Measurements from ENCODE around the gene RPS21. TPM values are rescaled to one million over a fixed set of nuclear protein-coding genes. Genes with fewer than 3 reads are reported as not detected.

RPS21 gene
- total RNA-seq, result 1,000 to 10,000 TPM; 2,995 to 3,072 TPM

DNA sequence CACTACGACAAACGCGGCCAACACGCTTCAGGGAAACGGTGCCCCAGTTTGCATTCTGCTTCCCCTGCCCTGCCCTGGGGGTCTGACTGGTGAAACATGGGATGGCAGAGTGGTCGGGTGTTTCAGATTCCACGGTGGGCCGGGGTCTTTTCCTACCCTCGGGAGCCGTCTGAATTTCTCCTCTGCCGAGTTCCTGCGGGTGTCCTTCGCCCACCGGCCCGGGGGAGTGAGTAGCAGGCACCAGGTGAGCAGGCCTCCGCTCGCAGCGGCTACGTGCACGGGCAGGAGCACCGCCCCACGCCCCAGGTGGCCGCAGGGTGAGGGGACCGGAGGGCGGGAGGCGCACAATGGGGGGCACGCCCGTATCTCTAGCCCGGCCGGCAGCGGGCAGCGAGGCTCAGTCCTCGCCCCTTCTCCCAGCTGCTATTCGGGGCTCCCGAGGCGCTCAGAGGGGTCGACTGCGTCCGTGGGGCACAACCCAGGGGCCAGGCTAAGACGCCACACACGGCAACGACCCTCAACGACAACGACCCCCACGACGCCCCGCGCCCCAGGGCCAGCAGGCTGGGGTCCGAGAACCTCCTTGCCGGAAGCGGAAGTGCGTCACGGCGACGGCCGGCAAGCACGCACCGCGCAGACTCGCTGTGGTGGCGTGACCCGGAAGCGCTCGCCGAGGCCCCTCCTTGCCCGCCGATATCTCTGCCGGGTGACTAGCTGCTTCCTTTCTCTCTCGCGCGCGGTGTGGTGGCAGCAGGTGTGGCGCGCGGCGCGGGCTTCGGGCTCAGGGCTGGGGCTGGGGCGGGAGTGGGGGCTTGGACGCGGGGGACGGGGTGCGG is at the start of gene RPS21:
TSS of gene RPS21 (plus strand) at position 721 of the 836 bp plus-strand sequence. CDS start 236 bp downstream, outside the sequence.
- H3K4me3 Mint-ChIP-seq, result peak within 1 kb of the TSS; percentile 87
- intact Hi-C loops (cut with micrococcal nuclease), result loop anchor here (1.0 to 10.0 kb wide), 7 partner anchors 84 to 362 kb away; partner anchors contain the start of genes ADRM1, LSM14B and OSBPL2
- CTCF ChIA-PET, result interaction anchor here (0.6 to 0.9 kb wide), 2 partner anchors 86 to 257 kb away, joined by 4 to 6 read pairs; no protein-coding TSS in a partner anchor
- H3K36me3 Mint-ChIP-seq (ENCODE audit: low read depth), result peaks cover 45% of the 10 kb centered on the region
- H3K27me3 Mint-ChIP-seq (ENCODE audit: low read depth), result no peaks in the 10 kb centered on the region
- DNase-seq, result peak; percentile 94
- peaks cover 3% of the 10 kb centered on the region for H3K9me3 Mint-ChIP-seq
- peak within 1 kb of the TSS; percentile 76 for H3K27ac Mint-ChIP-seq
- peaks cover 51% of the 10 kb centered on the region for H3K4me1 Mint-ChIP-seq (ENCODE audit: low read depth)

DNA sequence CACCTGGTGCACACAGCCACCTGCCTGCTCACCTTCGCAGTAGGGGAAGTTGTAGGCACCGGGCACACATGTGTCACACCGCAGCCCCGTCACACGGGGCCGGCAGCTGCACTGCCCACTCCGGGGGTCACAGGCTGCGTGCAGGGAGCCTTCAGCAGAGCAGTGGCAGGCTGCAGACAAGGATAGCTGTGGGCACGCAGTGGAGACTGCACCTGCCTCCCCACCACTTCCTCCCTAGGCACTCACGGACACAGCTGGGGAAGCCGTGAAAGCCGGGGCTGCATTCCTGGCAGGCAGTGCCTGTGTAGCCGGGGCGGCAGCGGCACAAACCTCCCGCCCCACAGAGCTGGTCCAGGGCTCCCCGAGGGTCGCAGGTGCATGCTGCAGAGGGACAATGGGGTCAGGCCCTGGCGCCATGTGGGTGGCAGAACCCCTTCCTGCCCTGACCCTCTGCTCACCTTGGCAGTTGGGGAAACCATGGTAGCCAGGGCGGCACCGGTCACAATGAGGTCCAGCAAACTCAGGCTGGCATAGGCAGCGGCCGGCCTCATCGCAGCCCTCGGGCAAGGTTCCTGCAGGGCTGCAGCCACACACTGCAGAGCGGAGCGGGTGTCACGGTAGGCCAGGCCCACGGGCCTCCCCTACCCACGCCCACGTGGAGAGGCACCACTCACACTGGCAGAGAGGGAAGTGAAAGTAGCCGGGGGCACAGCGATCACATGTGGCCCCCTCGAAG is 49.2 kb upstream of the RPS21 start:
- H3K36me3 Mint-ChIP-seq (ENCODE audit: low read depth), result no peaks in the 10 kb centered on the region
- intact Hi-C loops (cut with micrococcal nuclease), result no loop called here
- H3K27me3 Mint-ChIP-seq (ENCODE audit: low read depth), result peaks cover 7% of the 10 kb centered on the region
- DNase-seq, result no peak
- H3K4me1 Mint-ChIP-seq (ENCODE audit: low read depth), result no peaks in the 10 kb centered on the region
- no peak overlapping the region for H3K27ac Mint-ChIP-seq
- CTCF ChIA-PET, result interaction anchor here (0.6 kb wide), 1 partner anchor 135 kb away, joined by 3 read pairs; no protein-coding TSS in a partner anchor
- H3K9me3 Mint-ChIP-seq, result peaks cover 1% of the 10 kb centered on the region
- H3K4me3 Mint-ChIP-seq, result no peak overlapping the region

DNA sequence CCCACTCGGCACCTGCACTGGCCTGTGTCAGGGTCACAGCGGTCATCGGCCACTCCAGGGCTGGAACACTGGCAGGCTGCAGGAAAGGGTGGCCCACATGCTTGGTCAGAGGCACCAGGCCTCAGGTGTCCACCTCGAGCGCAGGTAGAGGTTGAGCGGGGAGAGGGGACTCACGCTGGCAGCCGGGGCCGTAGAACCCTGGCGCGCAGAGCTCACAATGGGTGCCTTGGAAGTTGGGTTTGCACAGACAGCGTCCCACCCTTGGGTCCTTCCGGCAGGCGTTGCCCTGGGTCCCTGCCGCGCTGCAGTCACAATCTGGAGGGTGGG is 48.6 kb upstream of the RPS21 start:
- H3K9me3 Mint-ChIP-seq, result peaks cover 1% of the 10 kb centered on the region
- no peaks in the 10 kb centered on the region for H3K4me1 Mint-ChIP-seq (ENCODE audit: low read depth)
- no peak for DNase-seq
- H3K27me3 Mint-ChIP-seq (ENCODE audit: low read depth), result peaks cover 10% of the 10 kb centered on the region
- H3K4me3 Mint-ChIP-seq, result no peak overlapping the region
- intact Hi-C loops (cut with micrococcal nuclease), result no loop called here
- H3K36me3 Mint-ChIP-seq (ENCODE audit: low read depth), result no peaks in the 10 kb centered on the region
- CTCF ChIA-PET, result no interaction called here
- no peak overlapping the region for H3K27ac Mint-ChIP-seq

DNA sequence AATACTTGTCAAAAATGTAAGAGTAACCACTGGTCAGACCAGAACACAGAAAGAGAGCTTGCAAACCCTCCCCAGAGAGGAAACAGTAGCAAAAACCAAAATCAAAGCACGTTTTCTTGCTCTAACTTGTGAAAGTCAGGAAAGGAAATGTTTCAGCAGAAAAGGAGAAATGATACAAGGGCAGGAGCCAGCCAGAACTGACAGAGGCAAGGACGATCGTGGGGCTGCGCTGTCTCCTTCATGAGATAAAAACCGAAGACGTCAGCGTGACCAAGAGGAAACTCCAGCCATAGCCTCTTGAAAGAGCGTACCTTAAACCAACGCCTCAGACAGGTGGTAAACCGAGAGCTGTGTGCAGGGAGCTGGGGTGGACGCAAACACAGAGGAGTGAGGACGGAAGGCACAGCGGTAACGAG is 47.2 kb upstream of the RPS21 start:
- H3K4me1 Mint-ChIP-seq (ENCODE audit: low read depth), result no peaks in the 10 kb centered on the region
- peaks cover 1% of the 10 kb centered on the region for H3K9me3 Mint-ChIP-seq
- H3K4me3 Mint-ChIP-seq, result no peak overlapping the region
- H3K27me3 Mint-ChIP-seq (ENCODE audit: low read depth), result peaks cover 11% of the 10 kb centered on the region
- H3K27ac Mint-ChIP-seq, result no peak overlapping the region
- no peaks in the 10 kb centered on the region for H3K36me3 Mint-ChIP-seq (ENCODE audit: low read depth)
- no peak for DNase-seq
- intact Hi-C loops (cut with micrococcal nuclease), result no loop called here
- CTCF ChIA-PET, result no interaction called here

DNA sequence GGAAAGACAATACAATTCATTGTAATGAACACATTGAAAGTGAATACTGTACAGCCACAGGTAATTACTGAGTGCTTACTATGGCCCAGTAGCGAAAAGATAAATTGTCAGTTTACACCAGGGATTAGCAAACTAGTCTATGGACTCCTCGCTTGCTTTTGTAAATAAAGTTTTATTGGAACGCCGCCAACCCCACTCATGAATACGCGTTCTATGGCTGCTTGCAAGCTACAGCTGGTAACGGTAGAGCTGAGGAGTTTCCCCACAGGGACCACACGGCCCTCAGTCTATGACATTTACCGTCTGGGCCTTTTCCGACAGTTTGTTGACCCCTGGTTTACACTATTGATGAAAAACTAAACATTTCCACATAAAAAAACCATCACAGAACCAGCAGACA is 44.0 kb upstream of the RPS21 start:
- CTCF ChIA-PET, result no interaction called here
- peaks cover 3% of the 10 kb centered on the region for H3K27me3 Mint-ChIP-seq (ENCODE audit: low read depth)
- H3K4me1 Mint-ChIP-seq (ENCODE audit: low read depth), result no peaks in the 10 kb centered on the region
- no peak overlapping the region for H3K27ac Mint-ChIP-seq
- no peak for DNase-seq
- intact Hi-C loops (cut with micrococcal nuclease), result no loop called here
- H3K9me3 Mint-ChIP-seq, result peaks cover 1% of the 10 kb centered on the region
- no peaks in the 10 kb centered on the region for H3K36me3 Mint-ChIP-seq (ENCODE audit: low read depth)
- no peak overlapping the region for H3K4me3 Mint-ChIP-seq

DNA sequence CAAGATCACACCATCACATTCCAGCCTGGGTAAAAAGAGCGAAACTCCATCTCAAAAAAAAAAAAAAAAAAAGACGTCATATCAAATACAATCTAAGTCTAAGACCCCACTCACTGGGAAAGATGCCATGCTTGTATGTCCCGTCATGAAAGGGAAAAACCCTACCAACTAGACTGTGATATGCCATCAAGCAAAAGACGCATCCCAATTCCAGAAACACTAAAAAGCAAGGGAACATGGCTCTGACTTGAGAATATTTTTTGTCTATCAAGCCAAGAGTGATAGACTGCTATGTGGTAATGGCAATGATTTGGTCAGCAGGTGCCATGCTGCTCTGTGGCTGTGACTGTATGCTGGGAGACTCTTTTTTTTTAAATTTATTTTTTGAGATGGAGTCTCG is 42.8 kb upstream of the RPS21 start:
- no peak for DNase-seq
- intact Hi-C loops (cut with micrococcal nuclease), result no loop called here
- H3K4me3 Mint-ChIP-seq, result no peak overlapping the region
- no peak overlapping the region for H3K27ac Mint-ChIP-seq
- no peaks in the 10 kb centered on the region for H3K4me1 Mint-ChIP-seq (ENCODE audit: low read depth)
- CTCF ChIA-PET, result no interaction called here
- peaks cover 5% of the 10 kb centered on the region for H3K9me3 Mint-ChIP-seq
- peaks cover 3% of the 10 kb centered on the region for H3K27me3 Mint-ChIP-seq (ENCODE audit: low read depth)
- no peaks in the 10 kb centered on the region for H3K36me3 Mint-ChIP-seq (ENCODE audit: low read depth)

DNA sequence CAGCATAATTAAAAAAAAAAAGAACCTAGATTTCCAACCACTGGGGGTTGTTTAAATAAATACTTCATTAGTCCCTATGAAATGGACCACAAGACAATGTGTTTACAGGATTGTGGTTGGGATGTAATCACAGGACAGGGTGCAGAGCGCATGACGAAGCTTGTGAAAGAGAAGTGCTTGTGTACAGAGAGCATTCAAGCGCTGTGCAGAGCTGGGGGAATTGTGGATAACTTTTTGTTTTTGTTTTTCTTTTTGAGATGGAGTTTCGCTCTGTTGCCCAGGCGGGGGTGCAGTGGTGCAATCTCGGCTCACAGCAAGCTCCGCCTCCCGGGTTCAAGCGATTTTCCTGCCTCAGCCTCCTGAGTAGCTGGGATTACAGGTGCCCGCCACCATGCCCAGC is 42.1 kb upstream of the RPS21 start:
- Mint-ChIP-seq H3K4me1 (ENCODE audit: low read depth) (no peaks in the 10 kb centered on the region), H3K36me3 (ENCODE audit: low read depth) (no peaks in the 10 kb centered on the region), H3K27me3 (ENCODE audit: low read depth) (peaks cover 3% of the 10 kb centered on the region), H3K9me3 (peaks cover 7% of the 10 kb centered on the region), H3K27ac (no peak overlapping the region), H3K4me3 (no peak overlapping the region)
- intact Hi-C loops (cut with micrococcal nuclease), result no loop called here
- CTCF ChIA-PET, result no interaction called here
- DNase-seq, result no peak

DNA sequence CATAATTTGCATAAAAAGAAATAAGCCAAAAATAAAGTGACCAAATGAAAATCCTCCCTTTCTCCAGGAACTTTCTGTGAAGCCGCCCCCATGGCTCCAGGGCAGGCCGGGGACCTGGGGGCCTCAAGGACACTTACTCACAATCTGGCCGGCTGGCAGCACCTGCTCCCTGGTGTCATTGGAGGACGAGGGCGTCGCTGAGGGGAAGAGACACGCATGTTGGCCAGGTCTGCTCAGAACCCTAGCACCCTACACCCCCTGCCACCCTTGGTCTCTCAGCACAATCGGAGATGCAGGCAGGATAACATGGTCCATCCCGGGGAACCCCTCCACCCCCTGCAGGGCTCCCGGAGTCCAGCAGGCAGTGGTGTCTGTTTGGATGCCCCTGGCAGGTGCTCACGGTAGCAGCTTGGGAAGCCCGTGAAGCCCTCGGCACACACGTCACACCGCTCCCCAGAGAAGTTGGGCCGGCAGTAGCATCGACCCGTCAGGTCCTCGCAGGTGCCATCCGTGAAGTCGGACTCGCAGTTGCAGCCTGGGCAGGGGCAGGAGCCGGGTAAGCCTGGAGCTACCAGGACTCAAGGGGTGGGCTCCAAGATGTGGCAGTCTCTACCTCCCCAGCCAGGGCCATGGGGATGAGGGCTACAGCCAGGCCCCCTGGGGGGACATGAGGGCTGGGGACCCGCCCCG is 41.1 kb upstream of the RPS21 start:
- no peaks in the 10 kb centered on the region for H3K4me1 Mint-ChIP-seq (ENCODE audit: low read depth)
- no peak for DNase-seq
- peaks cover 3% of the 10 kb centered on the region for H3K27me3 Mint-ChIP-seq (ENCODE audit: low read depth)
- intact Hi-C loops (cut with micrococcal nuclease), result no loop called here
- no peak overlapping the region for H3K27ac Mint-ChIP-seq
- peaks cover 7% of the 10 kb centered on the region for H3K9me3 Mint-ChIP-seq
- no peak overlapping the region for H3K4me3 Mint-ChIP-seq
- CTCF ChIA-PET, result interaction anchor here (0.6 kb wide), 1 partner anchor 70 kb away, joined by 3 read pairs; no protein-coding TSS in a partner anchor
- H3K36me3 Mint-ChIP-seq (ENCODE audit: low read depth), result no peaks in the 10 kb centered on the region

DNA sequence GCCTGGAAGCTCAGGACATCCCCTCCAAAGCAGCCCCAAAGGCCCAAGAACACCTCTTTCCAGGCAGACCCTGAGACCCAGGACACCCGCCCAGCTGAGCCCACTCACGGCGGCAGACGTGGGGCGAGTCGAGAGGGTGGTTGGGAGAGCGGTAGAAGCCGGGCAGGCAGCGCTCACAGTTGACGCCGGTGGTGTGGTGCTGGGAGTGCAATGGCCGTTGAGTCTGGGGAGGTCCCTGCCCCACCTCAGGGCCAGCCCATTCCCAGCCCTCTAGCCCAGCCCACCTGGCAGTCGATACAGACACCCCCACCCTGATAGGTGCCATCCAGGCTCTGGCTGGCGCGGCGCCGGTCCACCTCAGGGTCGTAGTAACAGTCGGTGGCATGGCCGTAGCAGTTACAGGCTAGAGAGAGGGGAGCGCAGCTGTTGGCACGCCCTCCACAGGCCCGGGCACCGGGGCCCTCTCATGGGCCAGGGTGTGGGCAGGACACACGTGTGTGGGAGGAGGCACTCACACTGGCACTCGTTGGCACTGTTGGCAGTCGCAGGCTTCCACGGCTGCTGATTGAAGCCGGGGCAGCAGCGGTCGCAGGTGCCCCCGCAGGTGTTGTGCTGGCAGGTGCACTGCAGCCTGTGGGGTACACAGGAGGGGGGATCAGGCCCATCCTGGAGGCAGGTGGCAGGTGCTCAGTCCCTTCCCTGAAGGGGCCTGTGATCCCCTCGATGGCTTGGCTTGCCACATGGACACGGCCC is 40.3 kb upstream of the RPS21 start:
- CTCF ChIA-PET, result no interaction called here
- H3K27me3 Mint-ChIP-seq (ENCODE audit: low read depth), result peaks cover 3% of the 10 kb centered on the region
- H3K27ac Mint-ChIP-seq, result no peak overlapping the region
- H3K4me3 Mint-ChIP-seq, result no peak overlapping the region
- no peaks in the 10 kb centered on the region for H3K4me1 Mint-ChIP-seq (ENCODE audit: low read depth)
- intact Hi-C loops (cut with micrococcal nuclease), result no loop called here
- peaks cover 6% of the 10 kb centered on the region for H3K9me3 Mint-ChIP-seq
- DNase-seq, result no peak
- no peaks in the 10 kb centered on the region for H3K36me3 Mint-ChIP-seq (ENCODE audit: low read depth)

DNA sequence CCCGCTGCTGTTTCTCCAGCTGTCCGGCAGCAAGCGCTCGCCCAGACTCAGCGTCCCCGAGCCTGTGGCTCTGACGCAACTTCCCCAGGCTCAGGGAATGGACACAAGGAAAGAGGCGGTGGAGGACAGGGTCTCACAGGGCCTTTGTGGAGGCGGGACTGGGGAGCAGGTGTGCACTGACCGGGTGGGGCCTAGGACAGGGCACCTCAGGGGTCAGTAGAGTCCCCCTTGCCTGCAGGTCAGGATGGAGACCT is 39.8 kb upstream of the RPS21 start:
- Mint-ChIP-seq H3K27me3 (ENCODE audit: low read depth) (peaks cover 3% of the 10 kb centered on the region), H3K36me3 (ENCODE audit: low read depth) (no peaks in the 10 kb centered on the region), H3K4me3 (no peak overlapping the region), H3K27ac (no peak overlapping the region), H3K9me3 (peaks cover 6% of the 10 kb centered on the region), H3K4me1 (ENCODE audit: low read depth) (no peaks in the 10 kb centered on the region)
- no peak for DNase-seq
- CTCF ChIA-PET, result no interaction called here
- intact Hi-C loops (cut with micrococcal nuclease), result no loop called here

DNA sequence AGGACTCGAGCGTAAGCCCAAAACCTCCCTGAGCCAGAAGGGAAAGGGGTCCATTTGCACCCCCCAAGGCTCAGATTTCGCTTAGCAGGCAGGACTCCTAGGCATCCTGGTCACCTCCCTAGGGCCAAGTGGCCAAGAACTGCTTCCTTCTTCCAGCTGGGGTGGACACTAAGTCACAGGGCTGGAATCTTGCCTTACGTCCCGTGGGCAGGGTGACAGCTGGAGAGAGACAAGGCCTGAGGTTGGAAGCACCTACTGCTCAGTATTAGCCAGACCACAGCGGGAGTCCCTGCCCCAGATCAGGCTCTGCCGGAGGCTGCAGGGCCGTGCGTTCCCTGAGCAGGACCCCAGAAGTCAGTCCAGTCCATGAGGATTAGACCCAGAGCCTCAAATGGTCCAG is 39.5 kb upstream of the RPS21 start:
- intact Hi-C loops (cut with micrococcal nuclease), result no loop called here
- DNase-seq, result no peak
- H3K4me3 Mint-ChIP-seq, result no peak overlapping the region
- peaks cover 3% of the 10 kb centered on the region for H3K27me3 Mint-ChIP-seq (ENCODE audit: low read depth)
- CTCF ChIA-PET, result interaction anchor here (1.1 kb wide), 1 partner anchor 46 kb away, joined by 3 read pairs; no protein-coding TSS in a partner anchor
- peaks cover 6% of the 10 kb centered on the region for H3K9me3 Mint-ChIP-seq
- no peak overlapping the region for H3K27ac Mint-ChIP-seq
- H3K36me3 Mint-ChIP-seq (ENCODE audit: low read depth), result no peaks in the 10 kb centered on the region
- H3K4me1 Mint-ChIP-seq (ENCODE audit: low read depth), result no peaks in the 10 kb centered on the region

DNA sequence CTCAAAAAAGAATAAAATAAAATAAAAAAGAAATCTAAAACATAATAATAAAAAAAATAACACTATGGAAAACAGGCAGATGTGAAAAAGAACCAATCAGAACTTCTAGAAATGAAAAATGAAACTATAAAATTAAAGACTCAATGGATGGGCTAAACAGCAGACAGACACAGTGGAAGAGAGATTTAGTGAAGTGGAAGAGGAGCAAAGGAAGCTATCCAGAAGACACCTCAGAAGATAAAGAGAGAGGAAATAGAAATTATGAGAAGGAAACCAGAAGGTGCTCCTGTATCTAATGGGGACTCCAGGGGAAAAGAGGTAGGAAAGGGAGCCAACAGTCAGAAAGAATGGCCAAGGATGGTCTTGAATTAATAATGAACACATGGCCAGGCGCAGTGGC is 38.3 kb upstream of the RPS21 start:
- H3K36me3 Mint-ChIP-seq (ENCODE audit: low read depth), result no peaks in the 10 kb centered on the region
- no peak overlapping the region for H3K4me3 Mint-ChIP-seq
- peaks cover 6% of the 10 kb centered on the region for H3K9me3 Mint-ChIP-seq
- CTCF ChIA-PET, result interaction anchor here (1.1 kb wide), 1 partner anchor 47 kb away, joined by 3 read pairs; no protein-coding TSS in a partner anchor
- H3K27me3 Mint-ChIP-seq (ENCODE audit: low read depth), result no peaks in the 10 kb centered on the region
- H3K4me1 Mint-ChIP-seq (ENCODE audit: low read depth), result no peaks in the 10 kb centered on the region
- intact Hi-C loops (cut with micrococcal nuclease), result no loop called here
- no peak overlapping the region for H3K27ac Mint-ChIP-seq
- no peak for DNase-seq
